Stimulated activated CD8-positive, alpha-beta memory T cell treated with anti-CD3 and anti-CD28 coated beads, Interleukin-15, amount 100 ng/mL, for 1 hour (primary cell): ENCODE results near the gene SUPT4H1.

Experiments used
- DNase-seq: peaks from one replicate; pipeline ENCODE4 v3.0.0-alpha.2; 2020; ENCODE audit warnings: low read depth

Gene SUPT4H1

GRCh38 chr17:58317421-58318064 lies 34.5 kb downstream of the SUPT4H1 start:
- no peak for DNase-seq

- DNase-seq = no peak
Observed at GRCh38 chr17:58316260-58316960, 35.6 kb downstream of the SUPT4H1 start.

- DNase-seq = no peak
Observed at GRCh38 chr17:58315750-58316149, 36.3 kb downstream of the SUPT4H1 start.

GRCh38 chr17:58315281-58315711 lies 36.7 kb downstream of the SUPT4H1 start:
- no peak for DNase-seq

- no peak for DNase-seq
Observed at GRCh38 chr17:58314706-58315015, 37.3 kb downstream of the SUPT4H1 start.

GRCh38 chr17:58313815-58314705 lies 37.9 kb downstream of the SUPT4H1 start:
- DNase-seq = no peak

GRCh38 chr17:58312829-58313228 lies 39.2 kb downstream of the SUPT4H1 start:
- no peak for DNase-seq

- no peak for DNase-seq
Observed at GRCh38 chr17:58312021-58312630, 39.9 kb downstream of the SUPT4H1 start.

- DNase-seq = no peak
Observed at GRCh38 chr17:58311429-58311894, 40.5 kb downstream of the SUPT4H1 start.

GRCh38 chr17:58310511-58311428 lies 41.2 kb downstream of the SUPT4H1 start:
- no peak for DNase-seq

GRCh38 chr17:58309918-58310259 lies 42.1 kb downstream of the SUPT4H1 start:
- DNase-seq = no peak

- DNase-seq = no peak
Observed at GRCh38 chr17:58308985-58309917, 42.8 kb downstream of the SUPT4H1 start.

- no peak for DNase-seq
Observed at GRCh38 chr17:58308173-58308984, 43.6 kb downstream of the SUPT4H1 start.

- no peak for DNase-seq
Observed at GRCh38 chr17:58307468-58308172, 44.4 kb downstream of the SUPT4H1 start.

GRCh38 chr17:58306131-58306951 lies 45.7 kb downstream of the SUPT4H1 start:
- DNase-seq = no peak

GRCh38 chr17:58305626-58306025 lies 46.4 kb downstream of the SUPT4H1 start:
- no peak for DNase-seq

GRCh38 chr17:58304750-58305486 lies 47.1 kb downstream of the SUPT4H1 start:
- DNase-seq = no peak
